Transverse colon (tissue), 4 donors: ENCODE data around the gene RNF44.

ENCODE experiments used
- CTCF ChIP-seq, 5 experiments: fragments of 200-600 bp in 3 of 5; fragments of 450-650 bp in 2 of 5; sonication (generic) in 3 of 5; IDR thresholded peaks; 1 replicate in 2 of 5; 2 replicates in 3 of 5; pipeline ENCODE4 v1.5.1; 2016 to 2017; ENCODE audit warnings: antibody characterized with exemption in 5 of 5, inconsistent platforms in 3 of 5, mild to moderate bottlenecking in 2 of 5, moderate library complexity in 1 of 5
- POLR2A ChIP-seq: fragments of 450-650 bp; IDR thresholded peaks from one replicate; pipeline ENCODE4 v1.6.1; 2016; ENCODE audit warnings: antibody characterized with exemption, mild to moderate bottlenecking, moderate library complexity
- POLR2AphosphoS5 ChIP-seq, 3 donors: sonication (generic); formaldehyde crosslinking; IDR thresholded peaks; one replicate each; pipeline ENCODE4 v1.6.1; 2016; ENCODE audit warnings: antibody characterized with exemption in 3 of 3

DNA sequence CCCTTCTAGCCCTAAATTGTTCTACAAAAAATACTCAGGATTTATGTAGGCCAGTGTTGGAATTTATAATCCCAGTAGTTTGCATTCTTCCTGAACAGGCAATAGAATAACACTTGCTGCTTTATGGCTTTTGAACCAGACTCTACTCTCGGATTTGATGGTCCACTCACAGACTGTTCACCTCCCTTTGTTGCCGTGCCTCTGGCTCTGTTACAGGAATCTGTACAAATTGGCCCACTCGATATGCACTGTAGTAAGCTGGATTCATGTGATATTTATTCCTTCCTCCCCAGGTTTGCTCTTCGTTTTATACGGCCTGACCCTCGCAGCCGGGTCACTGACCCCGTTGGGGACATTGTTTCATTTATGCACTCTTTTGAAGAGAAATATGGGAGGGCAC lies 45.3 kb downstream of the RNF44 start:
- no peak for TF ChIP-seq POLR2AphosphoS5 (IDR thresholded peaks at IDR 0.05)
- TF ChIP-seq POLR2A, result no peak
- no peak for TF ChIP-seq CTCF (IDR thresholded peaks at IDR 0.05)
